Lower leg skin (tissue), 4 donors: ENCODE data around the gene RENBP. TPM values are rescaled to one million over a fixed set of nuclear protein-coding genes. Genes with fewer than 3 reads are reported as not detected.

Experiments used
- DNase-seq, 2 donors: peaks; one replicate each; pipeline ENCODE4 v3.0.0-alpha.2; 2019; ENCODE audit warnings: low spot score in 2 of 2
- H3K4me3 ChIP-seq: fragments of 200-600 bp; sonication (generic); 2 replicates; pipeline ENCODE4 v1.5.1; 2017; ENCODE audit warnings: mild to moderate bottlenecking, low read depth; ENCODE audit not compliant: poor library complexity, severe bottlenecking
- POLR2A ChIP-seq, 2 donors: fragments of 450-650 bp; IDR thresholded peaks; one replicate each; pipeline ENCODE4 v1.6.1; 2016 to 2017; ENCODE audit warnings: antibody characterized with exemption in 2 of 2, mild to moderate bottlenecking in 1 of 2, moderate library complexity in 1 of 2
- WGBS, 2 donors: methylation state at CpG; one replicate each; pipeline ENCODE4 v1.1.5; 2018; 5-methylcytosine and 5-hydroxymethylcytosine counted together
- intact Hi-C: fragments of 100-400 bp; cut with DNase I; formaldehyde crosslinking; loops from one replicate; pipeline ENCODE4 v1.15.0; 2023; ENCODE audit warnings: low total_unique reads
- total RNA-seq, 4 donors: library from RNA; depleted of rRNA; stranded (reverse); fragments of >200 nt; gene quantifications; one replicate each; pipeline ENCODE4 v1.1.0, GENCODE V29; 2016
- TF ChIP-seq, protein P1 (sequence below), 3 donors: fragments of 450-650 bp; IDR thresholded peaks; one replicate each; pipeline ENCODE4 v1.5.1; 2016; ENCODE audit warnings: antibody characterized with exemption in 3 of 3, mild to moderate bottlenecking in 3 of 3, moderate library complexity in 2 of 3

The RENBP gene
- 10 to 100 TPM in 1 of 4 donors, 1 to 10 TPM in 2, under 1 TPM in 1; 0.76 to 11.8 (median 4.2) TPM for total RNA-seq

DNA sequence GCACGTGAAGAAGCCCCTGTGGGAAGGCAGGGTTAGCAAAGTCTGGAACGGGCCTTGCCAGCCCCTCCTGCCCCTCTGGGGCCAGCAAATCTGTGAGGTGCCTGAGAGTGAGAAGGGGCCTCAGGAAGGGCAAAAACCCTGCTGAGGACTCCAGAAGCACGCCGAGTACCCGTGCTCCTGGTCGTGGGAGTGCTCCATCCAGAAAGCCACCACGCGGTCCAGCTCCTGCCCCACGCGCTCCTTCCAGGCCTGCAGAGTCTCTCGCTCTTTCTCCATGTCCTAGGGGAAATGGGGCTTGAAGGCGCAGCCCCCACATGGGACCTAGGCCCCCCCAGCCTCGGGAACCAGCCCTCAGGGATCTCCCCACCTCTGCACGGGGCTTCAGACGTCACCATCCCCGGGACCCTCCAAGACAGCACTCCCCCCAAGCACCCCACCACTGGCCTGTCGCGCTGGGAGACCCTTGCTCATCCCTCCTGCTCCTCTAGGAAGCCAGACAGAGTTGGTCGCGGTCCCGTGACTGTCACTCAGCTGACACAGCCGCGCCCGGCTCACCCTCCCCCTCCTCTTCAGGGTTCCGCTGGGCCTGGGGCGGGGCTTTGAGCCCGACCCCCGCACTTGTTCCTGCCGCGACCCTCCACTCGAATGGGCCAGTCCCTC is at the start of gene RENBP:
Gene RENBP (minus strand): TSS at position 504 of the 660 bp plus-strand sequence. CDS start 33 bp downstream, at position 471.
- intact Hi-C loops, result no loop called here
- H3K4me3 ChIP-seq, result peak within 1 kb of the TSS; percentile 12
- TF ChIP-seq POLR2A (IDR thresholded peaks at IDR 0.05), result no peak
- TF ChIP-seq, protein P1, sequence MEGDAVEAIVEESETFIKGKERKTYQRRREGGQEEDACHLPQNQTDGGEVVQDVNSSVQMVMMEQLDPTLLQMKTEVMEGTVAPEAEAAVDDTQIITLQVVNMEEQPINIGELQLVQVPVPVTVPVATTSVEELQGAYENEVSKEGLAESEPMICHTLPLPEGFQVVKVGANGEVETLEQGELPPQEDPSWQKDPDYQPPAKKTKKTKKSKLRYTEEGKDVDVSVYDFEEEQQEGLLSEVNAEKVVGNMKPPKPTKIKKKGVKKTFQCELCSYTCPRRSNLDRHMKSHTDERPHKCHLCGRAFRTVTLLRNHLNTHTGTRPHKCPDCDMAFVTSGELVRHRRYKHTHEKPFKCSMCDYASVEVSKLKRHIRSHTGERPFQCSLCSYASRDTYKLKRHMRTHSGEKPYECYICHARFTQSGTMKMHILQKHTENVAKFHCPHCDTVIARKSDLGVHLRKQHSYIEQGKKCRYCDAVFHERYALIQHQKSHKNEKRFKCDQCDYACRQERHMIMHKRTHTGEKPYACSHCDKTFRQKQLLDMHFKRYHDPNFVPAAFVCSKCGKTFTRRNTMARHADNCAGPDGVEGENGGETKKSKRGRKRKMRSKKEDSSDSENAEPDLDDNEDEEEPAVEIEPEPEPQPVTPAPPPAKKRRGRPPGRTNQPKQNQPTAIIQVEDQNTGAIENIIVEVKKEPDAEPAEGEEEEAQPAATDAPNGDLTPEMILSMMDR (IDR thresholded peaks at IDR 0.05), result no peak
- DNase-seq, result peak; percentile 39 to 94
- WGBS, 2 donors, result 52 to 55% methylated on average over 2 to 19 of the region's 31 CpGs

DNA sequence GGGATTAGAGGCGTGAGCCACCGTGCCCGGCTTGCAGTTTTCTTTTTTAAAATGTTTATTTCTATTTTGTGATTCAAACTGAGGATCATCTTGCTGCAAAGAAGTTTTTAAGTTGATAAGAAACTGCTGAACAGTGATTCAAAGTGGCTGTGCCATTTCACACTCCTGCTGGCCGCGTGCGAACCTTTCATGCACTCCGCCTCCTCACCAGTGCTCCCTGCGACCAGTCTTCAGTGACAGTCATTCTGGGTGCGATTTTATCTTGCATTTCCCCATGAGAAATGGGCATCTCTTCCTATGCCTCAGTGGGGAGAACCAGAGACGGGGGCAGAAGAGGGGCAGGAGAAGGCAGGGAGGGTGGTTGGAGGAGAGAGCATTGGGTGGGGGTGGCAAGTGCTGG is 49.5 kb upstream of the RENBP start:
- TF ChIP-seq POLR2A (IDR thresholded peaks at IDR 0.05), result no peak
- TF ChIP-seq, protein P1 (IDR thresholded peaks at IDR 0.05), result no peak
- intact Hi-C loops, result no loop called here

GRCh38 chrX:153993079-153993478 is 48.6 kb upstream of the RENBP start:
- DNase-seq, result no peak
- TF ChIP-seq, protein P1 (IDR thresholded peaks at IDR 0.05), result no peak
- TF ChIP-seq POLR2A (IDR thresholded peaks at IDR 0.05), result no peak
- intact Hi-C loops, result no loop called here

More for the DNA sequence above, 49.5 kb upstream of the RENBP start:
- H3K4me3 ChIP-seq, result no peak overlapping the region
- DNase-seq, result no peak
- WGBS, 2 donors, result 88 to 90% methylated on average over 9 to 10 of the region's 10 CpGs

DNA sequence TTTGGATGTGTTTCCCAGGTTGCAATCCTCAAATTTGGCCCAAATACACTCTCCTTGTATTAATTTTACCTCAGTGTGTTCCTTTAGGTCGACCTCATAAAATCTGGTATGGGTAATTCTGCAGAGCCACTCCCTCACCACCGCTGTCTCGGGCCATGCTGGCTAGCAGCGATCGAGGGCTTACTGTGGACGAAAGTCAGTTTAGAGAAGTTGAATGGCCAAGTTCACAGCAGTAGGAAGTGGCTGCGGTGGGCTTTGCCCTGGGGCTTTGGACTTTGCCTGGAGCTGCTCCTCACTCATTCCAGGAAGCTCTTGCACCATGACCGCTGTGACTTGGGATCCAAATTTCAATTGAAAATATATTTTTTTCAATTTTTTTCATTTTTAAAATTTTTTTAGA is 47.7 kb upstream of the RENBP start:
- DNase-seq, result no peak
- intact Hi-C loops, result no loop called here
- TF ChIP-seq POLR2A (IDR thresholded peaks at IDR 0.05), result no peak
- TF ChIP-seq, protein P1 (IDR thresholded peaks at IDR 0.05), result no peak
- 86% methylated on average over 8 of the region's 8 CpGs for WGBS, 2 donors
- H3K4me3 ChIP-seq, result no peak overlapping the region

More at GRCh38 chrX:153993079-153993478, 48.6 kb upstream of the RENBP start:
- no peak overlapping the region for H3K4me3 ChIP-seq
- WGBS, 2 donors, result 72 to 83% methylated on average over 12 of the region's 12 CpGs

DNA sequence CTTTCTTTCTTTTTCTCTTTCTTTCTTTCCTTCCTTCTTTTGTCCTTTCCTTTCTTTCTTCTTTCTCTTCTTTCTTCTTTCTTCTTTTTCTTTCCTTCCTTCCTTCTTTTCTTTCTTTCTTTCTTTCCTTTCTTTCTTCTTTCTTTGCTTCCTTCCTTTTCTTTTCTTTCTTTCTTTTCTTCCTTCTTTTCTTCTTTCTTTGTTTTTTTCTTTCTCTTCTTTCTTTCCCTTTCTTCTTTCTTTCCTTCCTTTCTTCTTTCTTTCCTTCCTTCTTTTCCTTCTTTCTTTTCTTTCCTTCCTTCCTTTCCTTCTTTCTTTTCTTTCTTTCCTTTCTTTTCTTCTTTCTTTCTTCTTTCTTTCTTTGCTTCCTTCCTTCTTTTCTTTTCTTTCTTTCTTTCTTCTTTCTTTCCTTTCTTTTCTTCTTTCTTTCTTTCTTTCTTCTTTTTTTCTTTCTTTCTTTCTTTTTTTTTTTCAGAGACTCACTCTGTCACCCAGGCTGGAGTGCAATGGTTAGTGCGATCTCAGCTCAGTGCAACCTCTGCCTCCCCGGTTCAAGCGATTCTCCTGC is 46.7 kb upstream of the RENBP start:
- intact Hi-C loops, result no loop called here
- DNase-seq, result no peak
- WGBS, 2 donors, result 98% methylated on average over 3 of the region's 3 CpGs
- H3K4me3 ChIP-seq, result no peak overlapping the region
- TF ChIP-seq, protein P1 (IDR thresholded peaks at IDR 0.05), result no peak
- TF ChIP-seq POLR2A (IDR thresholded peaks at IDR 0.05), result no peak
